Neural cell (in vitro differentiated cells): ENCODE results near the gene AP1S3.

Experiments
- EZH2 ChIP-seq: fragments of 200-600, 300-800 bp; shearing (Covaris generic), sonication (generic); IDR thresholded peaks from 2 replicates; pipeline ENCODE4 v1.6.1; 2014; ENCODE audit warnings: antibody characterized with exemption, low read length, borderline replicate concordance, mild to moderate bottlenecking; ENCODE audit not compliant: insufficient read depth, poor library complexity, severe bottlenecking
- POLR2AphosphoS5 ChIP-seq: IDR thresholded peaks from 2 replicates; pipeline ENCODE4 v1.6.1; 2012
- SMC3 ChIP-seq: fragments of 450-650 bp; conservative IDR thresholded peaks from 2 replicates; pipeline ENCODE4 v1.6.1; 2014; ENCODE audit warnings: antibody characterized with exemption, mild to moderate bottlenecking, moderate library complexity; ENCODE audit not compliant: poor library complexity
- TAF1 ChIP-seq: IDR thresholded peaks from 2 replicates; pipeline ENCODE4 v1.6.1; 2012; ENCODE audit warnings: low read depth
- TF ChIP-seq, protein P1 (sequence below): IDR thresholded peaks from 2 replicates; pipeline ENCODE4 v1.6.1; 2012; ENCODE audit warnings: borderline replicate concordance
- TF ChIP-seq, protein P2 (sequence below): fragments of 450-650 bp; IDR thresholded peaks from 2 replicates; pipeline ENCODE4 v1.5.1; 2014; ENCODE audit warnings: antibody characterized with exemption, mild to moderate bottlenecking, moderate library complexity; ENCODE audit not compliant: poor library complexity, severe bottlenecking

- TF ChIP-seq, protein P1, sequence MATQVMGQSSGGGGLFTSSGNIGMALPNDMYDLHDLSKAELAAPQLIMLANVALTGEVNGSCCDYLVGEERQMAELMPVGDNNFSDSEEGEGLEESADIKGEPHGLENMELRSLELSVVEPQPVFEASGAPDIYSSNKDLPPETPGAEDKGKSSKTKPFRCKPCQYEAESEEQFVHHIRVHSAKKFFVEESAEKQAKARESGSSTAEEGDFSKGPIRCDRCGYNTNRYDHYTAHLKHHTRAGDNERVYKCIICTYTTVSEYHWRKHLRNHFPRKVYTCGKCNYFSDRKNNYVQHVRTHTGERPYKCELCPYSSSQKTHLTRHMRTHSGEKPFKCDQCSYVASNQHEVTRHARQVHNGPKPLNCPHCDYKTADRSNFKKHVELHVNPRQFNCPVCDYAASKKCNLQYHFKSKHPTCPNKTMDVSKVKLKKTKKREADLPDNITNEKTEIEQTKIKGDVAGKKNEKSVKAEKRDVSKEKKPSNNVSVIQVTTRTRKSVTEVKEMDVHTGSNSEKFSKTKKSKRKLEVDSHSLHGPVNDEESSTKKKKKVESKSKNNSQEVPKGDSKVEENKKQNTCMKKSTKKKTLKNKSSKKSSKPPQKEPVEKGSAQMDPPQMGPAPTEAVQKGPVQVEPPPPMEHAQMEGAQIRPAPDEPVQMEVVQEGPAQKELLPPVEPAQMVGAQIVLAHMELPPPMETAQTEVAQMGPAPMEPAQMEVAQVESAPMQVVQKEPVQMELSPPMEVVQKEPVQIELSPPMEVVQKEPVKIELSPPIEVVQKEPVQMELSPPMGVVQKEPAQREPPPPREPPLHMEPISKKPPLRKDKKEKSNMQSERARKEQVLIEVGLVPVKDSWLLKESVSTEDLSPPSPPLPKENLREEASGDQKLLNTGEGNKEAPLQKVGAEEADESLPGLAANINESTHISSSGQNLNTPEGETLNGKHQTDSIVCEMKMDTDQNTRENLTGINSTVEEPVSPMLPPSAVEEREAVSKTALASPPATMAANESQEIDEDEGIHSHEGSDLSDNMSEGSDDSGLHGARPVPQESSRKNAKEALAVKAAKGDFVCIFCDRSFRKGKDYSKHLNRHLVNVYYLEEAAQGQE, result no peak
- TF ChIP-seq, protein P2, sequence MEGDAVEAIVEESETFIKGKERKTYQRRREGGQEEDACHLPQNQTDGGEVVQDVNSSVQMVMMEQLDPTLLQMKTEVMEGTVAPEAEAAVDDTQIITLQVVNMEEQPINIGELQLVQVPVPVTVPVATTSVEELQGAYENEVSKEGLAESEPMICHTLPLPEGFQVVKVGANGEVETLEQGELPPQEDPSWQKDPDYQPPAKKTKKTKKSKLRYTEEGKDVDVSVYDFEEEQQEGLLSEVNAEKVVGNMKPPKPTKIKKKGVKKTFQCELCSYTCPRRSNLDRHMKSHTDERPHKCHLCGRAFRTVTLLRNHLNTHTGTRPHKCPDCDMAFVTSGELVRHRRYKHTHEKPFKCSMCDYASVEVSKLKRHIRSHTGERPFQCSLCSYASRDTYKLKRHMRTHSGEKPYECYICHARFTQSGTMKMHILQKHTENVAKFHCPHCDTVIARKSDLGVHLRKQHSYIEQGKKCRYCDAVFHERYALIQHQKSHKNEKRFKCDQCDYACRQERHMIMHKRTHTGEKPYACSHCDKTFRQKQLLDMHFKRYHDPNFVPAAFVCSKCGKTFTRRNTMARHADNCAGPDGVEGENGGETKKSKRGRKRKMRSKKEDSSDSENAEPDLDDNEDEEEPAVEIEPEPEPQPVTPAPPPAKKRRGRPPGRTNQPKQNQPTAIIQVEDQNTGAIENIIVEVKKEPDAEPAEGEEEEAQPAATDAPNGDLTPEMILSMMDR, result no peak
- no peak for TF ChIP-seq POLR2AphosphoS5
- TF ChIP-seq SMC3, result no peak
- TF ChIP-seq TAF1, result no peak
- TF ChIP-seq EZH2, result no peak
Observed at GRCh38 chr2:223732346-223732745, 105.0 kb downstream of the AP1S3 start.
